ENCODE results near the gene PRSS33. TPM values are rescaled to one million over a fixed set of nuclear protein-coding genes. Genes with fewer than 3 reads are reported as not detected.
A peak's percentile ranks its signal among the peaks of the same experiment; 100 is the strongest.

Gene PRSS33
- total RNA-seq, 1 donor from 2014 or later: not detected

GRCh38 chr16:2763173-2763572, 24.2 kb downstream of the PRSS33 start:
- no peak for DNase-seq

- no peak for DNase-seq
Observed at GRCh38 chr16:2762711-2763110, 24.6 kb downstream of the PRSS33 start.

GRCh38 chr16:2761886-2762583, 25.3 kb downstream of the PRSS33 start:
- DNase-seq: no peak

- no peak for DNase-seq
Observed at GRCh38 chr16:2761472-2761871, 25.9 kb downstream of the PRSS33 start.

GRCh38 chr16:2757344-2757743, 30.0 kb downstream of the PRSS33 start:
- no peak for DNase-seq

- DNase-seq: no peak
Observed at GRCh38 chr16:2756288-2757015, 30.9 kb downstream of the PRSS33 start.

- DNase-seq: no peak
Observed at GRCh38 chr16:2755158-2755557, 32.2 kb downstream of the PRSS33 start.

- DNase-seq: no peak
Observed at GRCh38 chr16:2753733-2754020, 33.7 kb downstream of the PRSS33 start.

- peak; percentile 65 for DNase-seq
Observed at GRCh38 chr16:2752850-2753732, 34.3 kb downstream of the PRSS33 start.

- DNase-seq: peak; percentile 98
Observed at GRCh38 chr16:2752035-2752849, 35.1 kb downstream of the PRSS33 start, which contains the start of gene SRRM2. Gene SRRM2, plus strand, starts transcription at chr16:2752638. Its CDS starts 3,727 bp downstream, at chr16:2756365.

- no peak for DNase-seq
Observed at GRCh38 chr16:2751577-2752034, 35.8 kb downstream of the PRSS33 start.

GRCh38 chr16:2749936-2750335, 37.4 kb downstream of the PRSS33 start:
- DNase-seq: no peak

- no peak for DNase-seq
Observed at GRCh38 chr16:2749476-2749875, 37.9 kb downstream of the PRSS33 start.

- DNase-seq: no peak
Observed at GRCh38 chr16:2748757-2749455, 38.5 kb downstream of the PRSS33 start.

- no peak for DNase-seq
Observed at GRCh38 chr16:2745961-2746360, 41.4 kb downstream of the PRSS33 start.

- no peak for DNase-seq
Observed at GRCh38 chr16:2745116-2745890, 42.1 kb downstream of the PRSS33 start.

- DNase-seq: no peak
Observed at GRCh38 chr16:2744711-2745110, 42.6 kb downstream of the PRSS33 start.

- DNase-seq: no peak
Observed at GRCh38 chr16:2743007-2743810, 44.2 kb downstream of the PRSS33 start.

- DNase-seq: no peak
Observed at GRCh38 chr16:2742323-2743006, 44.9 kb downstream of the PRSS33 start.
